B cell (primary cell): Measurements from ENCODE around the gene IL11. TPM values are rescaled to one million over a fixed set of nuclear protein-coding genes. Genes with fewer than 3 reads are reported as not detected.

Experiments
- ATAC-seq: fragments of 200-7000 bp; cut with Tn5 transposase; one replicate; pipeline ENCODE4 v1.10.0; 2021; ENCODE audit warnings: low read depth, mild to moderate bottlenecking, moderate number of reproducible peaks, moderate library complexity
- CTCF ChIA-PET: fragments of 350-600 bp; sonication (Branson Sonifier 250); formaldehyde crosslinking; loops from one replicate; lab custom pipeline; 2021; ENCODE audit warnings: antibody characterized with exemption, inconsistent platforms; lab: Charles Lee
- POLR2A ChIA-PET: fragments of 350-600 bp; sonication (Branson Sonifier 250); formaldehyde crosslinking; loops from one replicate; lab custom pipeline; 2021; ENCODE audit warnings: antibody characterized with exemption; lab: Charles Lee
- DNase-seq: peaks from one replicate; pipeline ENCODE4 v3.0.0; 2013
- H2AFZ ChIP-seq: 2 replicates; pipeline ENCODE4 v1.6.1; 2012; ENCODE audit warnings: mild to moderate bottlenecking, low read depth, low read length; ENCODE audit not compliant: insufficient read depth, poor library complexity, severe bottlenecking
- H3K27ac ChIP-seq, 2 donors: 1 replicate in 1 of 2; 2 replicates in 1 of 2; pipeline ENCODE4 v1.5.1; 2012 to 2013; ENCODE audit warnings: low read length in 2 of 2, mild to moderate bottlenecking in 2 of 2, moderate library complexity in 1 of 2
- H3K27me3 ChIP-seq, 4 experiments: fragments of 200-600 bp in 1 of 4; sonication (generic) in 1 of 4; replicated peaks in 1 of 4; 1 replicate in 2 of 4; 2 replicates in 2 of 4; pipeline versions ENCODE4 v1.6.1 to v1.7.0; 2013 to 2016; ENCODE audit warnings: low read length in 3 of 4, mild to moderate bottlenecking in 2 of 4, mixed read lengths in 1 of 4, moderate library complexity in 1 of 4; ENCODE audit not compliant: insufficient read depth in 4 of 4, control insufficient read depth in 3 of 4; ENCODE audit errors: control extremely low read depth in 1 of 4
- H3K36me3 ChIP-seq, 2 experiments: replicated peaks in 1 of 2; 1 replicate in 1 of 2; 2 replicates in 1 of 2; pipeline versions ENCODE4 v1.6.1 to v1.7.1; 2013; ENCODE audit warnings: low read length in 1 of 2; ENCODE audit not compliant: insufficient read depth in 2 of 2, control insufficient read depth in 1 of 2; ENCODE audit errors: control extremely low read depth in 1 of 2, extremely low read depth in 1 of 2
- H3K4me1 ChIP-seq, 2 donors: fragments of 200-600 bp in 1 of 2; sonication (generic) in 1 of 2; 1 replicate in 1 of 2; 2 replicates in 1 of 2; pipeline versions ENCODE4 v1.5.1 to v1.6.1; 2013 to 2017; ENCODE audit warnings: low read length in 2 of 2; ENCODE audit not compliant: control insufficient read depth in 2 of 2, insufficient read depth in 2 of 2
- H3K4me2 ChIP-seq: replicated peaks from 2 replicates; pipeline ENCODE3; 2012; ENCODE audit warnings: mild to moderate bottlenecking, low read depth, low read length; ENCODE audit not compliant: poor library complexity, severe bottlenecking
- H3K4me3 ChIP-seq, 5 experiments: fragments of 200-600 bp in 1 of 5; sonication (generic) in 1 of 5; 1 replicate in 3 of 5; 2 replicates in 2 of 5; pipeline versions ENCODE4 v1.5.1 to v1.7.0; 2011 to 2016; ENCODE audit warnings: low read length in 4 of 5, mild to moderate bottlenecking in 4 of 5, low read depth in 2 of 5, control low read depth in 1 of 5, moderate library complexity in 1 of 5; ENCODE audit not compliant: insufficient read depth in 1 of 5; ENCODE audit errors: control extremely low read depth in 1 of 5, extremely low read depth in 1 of 5
- H3K79me2 ChIP-seq: fragments of 200-600 bp; sonication (generic); one replicate; pipeline ENCODE4 v1.6.0; 2016; ENCODE audit warnings: low read length; ENCODE audit not compliant: control insufficient read depth, insufficient read depth
- H3K9ac ChIP-seq: fragments of 200-600 bp; sonication (generic); 2 replicates; pipeline ENCODE4 v1.6.1; 2017; ENCODE audit warnings: mild to moderate bottlenecking, low read length, moderate library complexity
- H3K9me3 ChIP-seq, 3 donors: one replicate each; pipeline versions ENCODE4 v1.6.1 to v1.7.1; 2013; ENCODE audit warnings: low read length in 2 of 3; ENCODE audit not compliant: control insufficient read depth in 2 of 3, insufficient read depth in 1 of 3; ENCODE audit errors: control extremely low read depth in 1 of 3
- H4K20me1 ChIP-seq: 2 replicates; pipeline ENCODE4 v1.6.0; 2012; ENCODE audit warnings: mild to moderate bottlenecking, low read length; ENCODE audit not compliant: insufficient read depth, control insufficient read depth, poor library complexity, severe bottlenecking
- H3K27ac Mint-ChIP-seq: one replicate; pipeline ENCODE4 v1.8.0; 2021; ENCODE audit warnings: mixed read lengths
- H3K27me3 Mint-ChIP-seq: one replicate; pipeline ENCODE4 v1.8.0; 2021; ENCODE audit warnings: mixed read lengths
- H3K4me1 Mint-ChIP-seq: one replicate; pipeline ENCODE4 v1.8.0; 2021; ENCODE audit warnings: mixed read lengths
- H3K4me3 Mint-ChIP-seq: one replicate; pipeline ENCODE4 v1.8.0; 2021; ENCODE audit warnings: mixed read lengths
- H3K9me3 Mint-ChIP-seq: one replicate; pipeline ENCODE4 v1.8.0; 2022; ENCODE audit warnings: mixed read lengths; ENCODE audit not compliant: insufficient read depth
- CTCF ChIP-seq: fragments of 200-600 bp; IDR thresholded peaks from one replicate; pipeline ENCODE4 v1.8.0; 2022; ENCODE audit warnings: antibody characterized with exemption, mild to moderate bottlenecking
- EZH2 ChIP-seq: IDR thresholded peaks from 2 replicates; pipeline ENCODE4 v1.6.1; 2012; ENCODE audit warnings: borderline replicate concordance, low read depth, mild to moderate bottlenecking, moderate library complexity, low read length; ENCODE audit not compliant: insufficient read depth, poor library complexity, severe bottlenecking
- WGBS: methylation state at CpG from one replicate; pipeline ENCODE4 v1.1.5; 2013; ENCODE audit warnings: missing lambda C conversion rate; ENCODE audit not compliant: insufficient coverage; 5-methylcytosine and 5-hydroxymethylcytosine counted together
- intact Hi-C: fragments of 100-400 bp; cut with micrococcal nuclease; formaldehyde crosslinking; loops from one replicate; pipeline ENCODE4 v1.10.0; 2022
- polyA plus RNA-seq: library from polyadenylated mRNA; depleted of rRNA; stranded (reverse); fragments of >200 nt; gene quantifications from 2 replicates; pipeline ENCODE4 v1.2.3, GENCODE V29; 2012
- total RNA-seq, 2 donors: library from RNA; stranded (reverse); fragments of 120-200 nt in 1 of 2; gene quantifications; 1 replicate in 1 of 2; 2 replicates in 1 of 2; pipeline versions ENCODE4 v1.2.3 to v1.2.4, GENCODE V29; 2013 to 2022

IL11 gene
- total and polyA plus RNA-seq, 2 donors (not counting 1 experiment from before 2014, with no cell fraction given): not detected

- H4K20me1 ChIP-seq: no peaks in the 10 kb centered on the region
- no peaks in the 10 kb centered on the region for H3K79me2 ChIP-seq
- POLR2A ChIA-PET: no interaction called here
- peaks cover 4% of the 10 kb centered on the region for H3K4me1 Mint-ChIP-seq
- DNase-seq (no peak), ATAC-seq (no peak)
- 90% methylated on average over 32 of the region's 32 CpGs for WGBS
- no peak overlapping the region for H2AFZ ChIP-seq
- H3K4me3 Mint-ChIP-seq: no peak overlapping the region
- intact Hi-C loops: no loop called here
- CTCF ChIA-PET: no interaction called here
- H3K36me3 ChIP-seq: no peaks in the 10 kb centered on the region
- H3K4me3 ChIP-seq: no peak overlapping the region
- no peak overlapping the region for H3K27ac ChIP-seq
- peaks cover 4 to 7% of the 10 kb centered on the region in 2 donors for H3K4me1 ChIP-seq
- H3K27me3 Mint-ChIP-seq: peaks cover 12% of the 10 kb centered on the region
- peaks cover 0 to 10% (median 0%) of the 10 kb centered on the region in 3 donors for H3K9me3 ChIP-seq
- no peaks in the 10 kb centered on the region for H3K9me3 Mint-ChIP-seq
- H3K27ac Mint-ChIP-seq: no peak overlapping the region
- no peak overlapping the region for H3K4me2 ChIP-seq
- H3K9ac ChIP-seq: no peak overlapping the region
- TF ChIP-seq EZH2 (no peak), CTCF (no peak)
- peaks cover 0 to 22% (median 9%) of the 10 kb centered on the region in 4 experiments for H3K27me3 ChIP-seq
Measured at GRCh38 chr19:55358943-55359908, 11.0 kb downstream of the IL11 start.

GRCh38 chr19:55358493-55358892 is 11.8 kb downstream of the IL11 start:
- no peak overlapping the region for H3K27ac Mint-ChIP-seq
- DNase-seq (no peak), ATAC-seq (no peak)
- Histone ChIP-seq H3K36me3 (no peaks in the 10 kb centered on the region), H3K27ac (no peak overlapping the region), H2AFZ (no peak overlapping the region), H4K20me1 (no peaks in the 10 kb centered on the region), H3K4me2 (no peak overlapping the region), H3K9me3 (peaks cover 0 to 17% (median 0%) of the 10 kb centered on the region in 3 donors), H3K9ac (no peak overlapping the region), H3K79me2 (no peaks in the 10 kb centered on the region), H3K4me1 (peaks cover 12 to 14% of the 10 kb centered on the region in 2 donors), H3K27me3 (peaks cover 0 to 30% (median 11%) of the 10 kb centered on the region in 4 experiments), H3K4me3 (no peak overlapping the region)
- peaks cover 9% of the 10 kb centered on the region for H3K4me1 Mint-ChIP-seq
- peaks cover 12% of the 10 kb centered on the region for H3K27me3 Mint-ChIP-seq
- no peaks in the 10 kb centered on the region for H3K9me3 Mint-ChIP-seq
- H3K4me3 Mint-ChIP-seq: no peak overlapping the region
- WGBS: 93% methylated on average over 16 of the region's 19 CpGs
- intact Hi-C loops: no loop called here
- POLR2A ChIA-PET: interaction anchor here (0.7 kb wide), 1 partner anchor 198 kb away, joined by 4 read pairs; no protein-coding TSS in a partner anchor
- TF ChIP-seq CTCF (no peak), EZH2 (no peak)
- CTCF ChIA-PET: no interaction called here
